B cell (primary cell): ENCODE results near the gene CORO2B. TPM values are rescaled to one million over a fixed set of nuclear protein-coding genes. Genes with fewer than 3 reads are reported as not detected.

Source experiments
- ATAC-seq: fragments of 200-7000 bp; cut with Tn5 transposase; one replicate; pipeline ENCODE4 v1.10.0; 2021; ENCODE audit warnings: low read depth, mild to moderate bottlenecking, moderate number of reproducible peaks, moderate library complexity
- CTCF ChIA-PET: fragments of 350-600 bp; sonication (Branson Sonifier 250); formaldehyde crosslinking; loops from one replicate; lab custom pipeline; 2021; ENCODE audit warnings: antibody characterized with exemption, inconsistent platforms; lab: Charles Lee
- POLR2A ChIA-PET: fragments of 350-600 bp; sonication (Branson Sonifier 250); formaldehyde crosslinking; loops from one replicate; lab custom pipeline; 2021; ENCODE audit warnings: antibody characterized with exemption; lab: Charles Lee
- DNase-seq: peaks from one replicate; pipeline ENCODE4 v3.0.0; 2013
- H2AFZ ChIP-seq: 2 replicates; pipeline ENCODE4 v1.6.1; 2012; ENCODE audit warnings: mild to moderate bottlenecking, low read depth, low read length; ENCODE audit not compliant: insufficient read depth, poor library complexity, severe bottlenecking
- H3K27ac ChIP-seq, 2 donors: 1 replicate in 1 of 2; 2 replicates in 1 of 2; pipeline ENCODE4 v1.5.1; 2012 to 2013; ENCODE audit warnings: low read length in 2 of 2, mild to moderate bottlenecking in 2 of 2, moderate library complexity in 1 of 2
- H3K27me3 ChIP-seq, 4 experiments: fragments of 200-600 bp in 1 of 4; sonication (generic) in 1 of 4; replicated peaks in 1 of 4; 1 replicate in 2 of 4; 2 replicates in 2 of 4; pipeline versions ENCODE4 v1.6.1 to v1.7.0; 2013 to 2016; ENCODE audit warnings: low read length in 3 of 4, mild to moderate bottlenecking in 2 of 4, mixed read lengths in 1 of 4, moderate library complexity in 1 of 4; ENCODE audit not compliant: insufficient read depth in 4 of 4, control insufficient read depth in 3 of 4; ENCODE audit errors: control extremely low read depth in 1 of 4
- H3K36me3 ChIP-seq, 2 experiments: replicated peaks in 1 of 2; 1 replicate in 1 of 2; 2 replicates in 1 of 2; pipeline versions ENCODE4 v1.6.1 to v1.7.1; 2013; ENCODE audit warnings: low read length in 1 of 2; ENCODE audit not compliant: insufficient read depth in 2 of 2, control insufficient read depth in 1 of 2; ENCODE audit errors: control extremely low read depth in 1 of 2, extremely low read depth in 1 of 2
- H3K4me1 ChIP-seq, 2 donors: fragments of 200-600 bp in 1 of 2; sonication (generic) in 1 of 2; 1 replicate in 1 of 2; 2 replicates in 1 of 2; pipeline versions ENCODE4 v1.5.1 to v1.6.1; 2013 to 2017; ENCODE audit warnings: low read length in 2 of 2; ENCODE audit not compliant: control insufficient read depth in 2 of 2, insufficient read depth in 2 of 2
- H3K4me2 ChIP-seq: replicated peaks from 2 replicates; pipeline ENCODE3; 2012; ENCODE audit warnings: mild to moderate bottlenecking, low read depth, low read length; ENCODE audit not compliant: poor library complexity, severe bottlenecking
- H3K4me3 ChIP-seq, 5 experiments: fragments of 200-600 bp in 1 of 5; sonication (generic) in 1 of 5; 1 replicate in 3 of 5; 2 replicates in 2 of 5; pipeline versions ENCODE4 v1.5.1 to v1.7.0; 2011 to 2016; ENCODE audit warnings: low read length in 4 of 5, mild to moderate bottlenecking in 4 of 5, low read depth in 2 of 5, control low read depth in 1 of 5, moderate library complexity in 1 of 5; ENCODE audit not compliant: insufficient read depth in 1 of 5; ENCODE audit errors: control extremely low read depth in 1 of 5, extremely low read depth in 1 of 5
- H3K79me2 ChIP-seq: fragments of 200-600 bp; sonication (generic); one replicate; pipeline ENCODE4 v1.6.0; 2016; ENCODE audit warnings: low read length; ENCODE audit not compliant: control insufficient read depth, insufficient read depth
- H3K9ac ChIP-seq: fragments of 200-600 bp; sonication (generic); 2 replicates; pipeline ENCODE4 v1.6.1; 2017; ENCODE audit warnings: mild to moderate bottlenecking, low read length, moderate library complexity
- H3K9me3 ChIP-seq, 3 donors: one replicate each; pipeline versions ENCODE4 v1.6.1 to v1.7.1; 2013; ENCODE audit warnings: low read length in 2 of 3; ENCODE audit not compliant: control insufficient read depth in 2 of 3, insufficient read depth in 1 of 3; ENCODE audit errors: control extremely low read depth in 1 of 3
- H4K20me1 ChIP-seq: 2 replicates; pipeline ENCODE4 v1.6.0; 2012; ENCODE audit warnings: mild to moderate bottlenecking, low read length; ENCODE audit not compliant: insufficient read depth, control insufficient read depth, poor library complexity, severe bottlenecking
- H3K27ac Mint-ChIP-seq: one replicate; pipeline ENCODE4 v1.8.0; 2021; ENCODE audit warnings: mixed read lengths
- H3K27me3 Mint-ChIP-seq: one replicate; pipeline ENCODE4 v1.8.0; 2021; ENCODE audit warnings: mixed read lengths
- H3K4me1 Mint-ChIP-seq: one replicate; pipeline ENCODE4 v1.8.0; 2021; ENCODE audit warnings: mixed read lengths
- H3K4me3 Mint-ChIP-seq: one replicate; pipeline ENCODE4 v1.8.0; 2021; ENCODE audit warnings: mixed read lengths
- H3K9me3 Mint-ChIP-seq: one replicate; pipeline ENCODE4 v1.8.0; 2022; ENCODE audit warnings: mixed read lengths; ENCODE audit not compliant: insufficient read depth
- CTCF ChIP-seq: fragments of 200-600 bp; IDR thresholded peaks from one replicate; pipeline ENCODE4 v1.8.0; 2022; ENCODE audit warnings: antibody characterized with exemption, mild to moderate bottlenecking
- EZH2 ChIP-seq: IDR thresholded peaks from 2 replicates; pipeline ENCODE4 v1.6.1; 2012; ENCODE audit warnings: borderline replicate concordance, low read depth, mild to moderate bottlenecking, moderate library complexity, low read length; ENCODE audit not compliant: insufficient read depth, poor library complexity, severe bottlenecking
- WGBS: methylation state at CpG from one replicate; pipeline ENCODE4 v1.1.5; 2013; ENCODE audit warnings: missing lambda C conversion rate; ENCODE audit not compliant: insufficient coverage; 5-methylcytosine and 5-hydroxymethylcytosine counted together
- intact Hi-C: fragments of 100-400 bp; cut with micrococcal nuclease; formaldehyde crosslinking; loops from one replicate; pipeline ENCODE4 v1.10.0; 2022
- polyA plus RNA-seq: library from polyadenylated mRNA; depleted of rRNA; stranded (reverse); fragments of >200 nt; gene quantifications from 2 replicates; pipeline ENCODE4 v1.2.3, GENCODE V29; 2012
- total RNA-seq, 2 donors: library from RNA; stranded (reverse); fragments of 120-200 nt in 1 of 2; gene quantifications; 1 replicate in 1 of 2; 2 replicates in 1 of 2; pipeline versions ENCODE4 v1.2.3 to v1.2.4, GENCODE V29; 2013 to 2022

CORO2B gene
- total and polyA plus RNA-seq, 2 donors (not counting 1 experiment from before 2014, with no cell fraction given) = 9.5 to 11.3 TPM

DNA sequence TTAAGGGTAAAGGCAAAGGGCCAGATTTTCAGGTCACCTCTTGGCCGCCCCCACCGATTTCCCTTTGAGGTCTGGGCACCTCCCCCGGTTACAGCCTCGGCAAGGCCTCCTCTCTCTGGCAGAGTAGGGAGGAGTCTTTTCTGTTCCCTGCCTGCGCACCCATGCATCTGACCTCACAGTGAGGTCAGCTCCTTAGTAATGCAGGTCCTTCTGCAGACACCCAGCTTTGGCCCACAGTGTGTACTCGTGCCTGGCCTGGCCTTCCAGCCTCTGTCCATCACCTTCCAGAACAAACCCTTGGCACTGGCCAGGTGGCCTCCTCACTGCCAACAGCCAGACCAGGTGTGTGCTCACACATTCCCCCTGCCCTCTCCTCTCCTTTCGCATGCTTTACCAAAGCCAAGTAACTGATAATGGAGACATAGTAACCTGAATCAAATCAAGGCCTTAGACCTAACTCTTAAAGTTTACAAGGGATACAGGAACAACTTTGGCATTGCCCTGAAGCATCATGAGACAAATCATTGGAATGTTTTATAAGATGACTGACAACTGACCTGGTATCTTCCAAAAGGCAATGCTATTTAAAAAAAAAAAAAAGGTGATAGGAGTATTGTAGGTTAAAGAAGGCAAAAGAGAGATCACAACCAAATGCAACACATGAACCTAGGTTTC is 61.3 kb downstream of the CORO2B start:
- no peak overlapping the region for H3K9ac ChIP-seq
- no peak for TF ChIP-seq EZH2
- no peak for TF ChIP-seq CTCF
- H3K4me2 ChIP-seq = no peak overlapping the region
- Mint-ChIP-seq H3K9me3 (no peaks in the 10 kb centered on the region), H3K4me3 (no peak overlapping the region), H3K27me3 (no peaks in the 10 kb centered on the region), H3K4me1 (peaks cover 44% of the 10 kb centered on the region), H3K27ac (no peak overlapping the region)
- no peaks in the 10 kb centered on the region for H3K9me3 ChIP-seq
- no peaks in the 10 kb centered on the region for H3K27me3 ChIP-seq
- no peak for ATAC-seq
- no peak overlapping the region for H3K4me3 ChIP-seq
- H3K4me1 ChIP-seq = peaks cover 21 to 28% of the 10 kb centered on the region in 2 donors
- ChIA-PET POLR2A (no interaction called here), CTCF (interaction anchor here (1.0 kb wide), 1 partner anchor 9 kb away, joined by 3 read pairs; no protein-coding TSS in a partner anchor)
- no peaks in the 10 kb centered on the region for H3K79me2 ChIP-seq
- no peak overlapping the region for H2AFZ ChIP-seq
- no peaks in the 10 kb centered on the region for H4K20me1 ChIP-seq
- H3K36me3 ChIP-seq = no peaks in the 10 kb centered on the region
- no peak overlapping the region for H3K27ac ChIP-seq
- 97% methylated on average over 6 of the region's 7 CpGs for WGBS
- DNase-seq = no peak
- intact Hi-C loops = no loop called here

- Histone ChIP-seq H3K79me2 (no peaks in the 10 kb centered on the region), H3K27me3 (no peaks in the 10 kb centered on the region), H4K20me1 (no peaks in the 10 kb centered on the region), H2AFZ (no peak overlapping the region), H3K27ac (no peak overlapping the region), H3K4me3 (no peak overlapping the region), H3K36me3 (no peaks in the 10 kb centered on the region), H3K4me2 (no peak overlapping the region), H3K4me1 (peaks cover 13 to 20% of the 10 kb centered on the region in 2 donors), H3K9ac (no peak overlapping the region), H3K9me3 (no peaks in the 10 kb centered on the region)
- Mint-ChIP-seq H3K27ac (no peak overlapping the region), H3K4me1 (peaks cover 36% of the 10 kb centered on the region), H3K4me3 (no peak overlapping the region), H3K27me3 (peaks cover 3% of the 10 kb centered on the region), H3K9me3 (no peaks in the 10 kb centered on the region)
- ATAC-seq = no peak
- DNase-seq = no peak
- WGBS = 83% methylated on average over 8 of the region's 8 CpGs
- ChIA-PET POLR2A (no interaction called here), CTCF (interaction anchor here (0.8 kb wide), 1 partner anchor 33 kb away, joined by 3 read pairs; no protein-coding TSS in a partner anchor)
- no peak for TF ChIP-seq CTCF
- TF ChIP-seq EZH2 = no peak
- intact Hi-C loops = no loop called here
These were observed 62.1 kb downstream of the CORO2B start for GRCh38 chr15:68640791-68641331.
